ENCODE data around the gene PLEKHA5. TPM values are rescaled to one million over a fixed set of nuclear protein-coding genes. Genes with fewer than 3 reads are reported as not detected.

PLEKHA5 gene
- total and polyA plus RNA-seq, 2 donors from 2014 or later, result 26.6 to 52.9 TPM

- TF ChIP-seq, protein P1, sequence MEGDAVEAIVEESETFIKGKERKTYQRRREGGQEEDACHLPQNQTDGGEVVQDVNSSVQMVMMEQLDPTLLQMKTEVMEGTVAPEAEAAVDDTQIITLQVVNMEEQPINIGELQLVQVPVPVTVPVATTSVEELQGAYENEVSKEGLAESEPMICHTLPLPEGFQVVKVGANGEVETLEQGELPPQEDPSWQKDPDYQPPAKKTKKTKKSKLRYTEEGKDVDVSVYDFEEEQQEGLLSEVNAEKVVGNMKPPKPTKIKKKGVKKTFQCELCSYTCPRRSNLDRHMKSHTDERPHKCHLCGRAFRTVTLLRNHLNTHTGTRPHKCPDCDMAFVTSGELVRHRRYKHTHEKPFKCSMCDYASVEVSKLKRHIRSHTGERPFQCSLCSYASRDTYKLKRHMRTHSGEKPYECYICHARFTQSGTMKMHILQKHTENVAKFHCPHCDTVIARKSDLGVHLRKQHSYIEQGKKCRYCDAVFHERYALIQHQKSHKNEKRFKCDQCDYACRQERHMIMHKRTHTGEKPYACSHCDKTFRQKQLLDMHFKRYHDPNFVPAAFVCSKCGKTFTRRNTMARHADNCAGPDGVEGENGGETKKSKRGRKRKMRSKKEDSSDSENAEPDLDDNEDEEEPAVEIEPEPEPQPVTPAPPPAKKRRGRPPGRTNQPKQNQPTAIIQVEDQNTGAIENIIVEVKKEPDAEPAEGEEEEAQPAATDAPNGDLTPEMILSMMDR (IDR thresholded peaks at IDR 0.05; ENCODE audit: borderline replicate concordance, extremely low read depth, insufficient read depth), result no peak
- no peak for DNase-seq
- H3K36me3 ChIP-seq (ENCODE audit: control insufficient read depth in 2 of 3, insufficient read depth in 3 of 3, low read length in 3 of 3), result peaks cover 2 to 11% (median 4%) of the 10 kb centered on the region in 3 donors
- FAIRE-seq, result no peak
- H3K4me3 ChIP-seq (ENCODE audit: low read length in 3 of 3), result no peak overlapping the region
- no peaks in the 10 kb centered on the region for H3K9me3 ChIP-seq (ENCODE audit: control insufficient read depth in 2 of 3, insufficient read depth in 1 of 3, low read length in 3 of 3)
- H3K4me1 ChIP-seq (ENCODE audit: control insufficient read depth in 2 of 3, insufficient read depth in 2 of 3, low read depth in 1 of 3, low read length in 3 of 3), result no peaks in the 10 kb centered on the region
- no peak overlapping the region for H3K9ac ChIP-seq (ENCODE audit: low read length in 3 of 3)
- no peak overlapping the region for H3K27ac ChIP-seq (ENCODE audit: low read depth in 2 of 2, low read length in 2 of 2)
- intact Hi-C loops (cut with DNase I), result no loop called here
- no peaks in the 10 kb centered on the region for H3K27me3 ChIP-seq (ENCODE audit: control insufficient read depth, insufficient read depth, low read length)
These were observed 171.7 kb downstream of the PLEKHA5 start for GRCh38 chr12:19301223-19301622.

DNA sequence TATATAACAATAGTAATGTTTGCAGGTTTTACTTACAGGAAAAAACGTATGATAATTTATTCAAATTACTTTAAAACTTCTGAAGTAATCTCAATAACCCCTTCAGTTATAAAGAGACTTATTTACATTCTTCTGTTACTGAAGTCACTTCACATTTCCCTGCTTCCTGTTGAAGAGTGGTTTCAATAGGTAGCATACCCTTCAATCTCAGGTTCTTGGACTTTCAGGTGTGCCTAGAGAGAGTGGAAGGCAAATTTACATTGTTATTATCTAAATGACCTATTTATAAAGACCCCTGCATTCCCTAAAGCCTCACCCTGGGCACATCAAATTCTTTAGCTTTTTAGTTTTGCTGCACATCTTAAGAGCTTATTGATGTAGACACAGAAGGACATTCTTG lies 172.2 kb downstream of the PLEKHA5 start:
- H3K4me1 ChIP-seq (ENCODE audit: control insufficient read depth in 2 of 3, insufficient read depth in 2 of 3, low read depth in 1 of 3, low read length in 3 of 3), result no peaks in the 10 kb centered on the region
- peaks cover 3 to 11% (median 4%) of the 10 kb centered on the region in 3 donors for H3K36me3 ChIP-seq (ENCODE audit: control insufficient read depth in 2 of 3, insufficient read depth in 3 of 3, low read length in 3 of 3)
- TF ChIP-seq, protein P1 (IDR thresholded peaks at IDR 0.05; ENCODE audit: borderline replicate concordance, extremely low read depth, insufficient read depth), result no peak
- DNase-seq (no peak), FAIRE-seq (no peak)
- H3K27me3 ChIP-seq (ENCODE audit: control insufficient read depth, insufficient read depth, low read length), result no peaks in the 10 kb centered on the region
- no peak overlapping the region for H3K27ac ChIP-seq (ENCODE audit: low read depth in 2 of 2, low read length in 2 of 2)
- H3K4me3 ChIP-seq (ENCODE audit: low read length in 3 of 3), result no peak overlapping the region
- intact Hi-C loops (cut with DNase I), result no loop called here
- H3K9ac ChIP-seq (ENCODE audit: low read length in 3 of 3), result no peak overlapping the region
- no peaks in the 10 kb centered on the region for H3K9me3 ChIP-seq (ENCODE audit: control insufficient read depth in 2 of 3, insufficient read depth in 1 of 3, low read length in 3 of 3)

- H3K27ac ChIP-seq (ENCODE audit: low read depth in 2 of 2, low read length in 2 of 2), result no peak overlapping the region
- TF ChIP-seq, protein P1 (IDR thresholded peaks at IDR 0.05; ENCODE audit: borderline replicate concordance, extremely low read depth, insufficient read depth), result no peak
- H3K4me1 ChIP-seq (ENCODE audit: control insufficient read depth in 2 of 3, insufficient read depth in 2 of 3, low read depth in 1 of 3, low read length in 3 of 3), result no peaks in the 10 kb centered on the region
- H3K4me3 ChIP-seq (ENCODE audit: low read length in 3 of 3), result no peak overlapping the region
- DNase-seq (no peak), FAIRE-seq (no peak)
- no peaks in the 10 kb centered on the region for H3K9me3 ChIP-seq (ENCODE audit: control insufficient read depth in 2 of 3, insufficient read depth in 1 of 3, low read length in 3 of 3)
- H3K27me3 ChIP-seq (ENCODE audit: control insufficient read depth, insufficient read depth, low read length), result no peaks in the 10 kb centered on the region
- no peak overlapping the region for H3K9ac ChIP-seq (ENCODE audit: low read length in 3 of 3)
- intact Hi-C loops (cut with DNase I), result no loop called here
- peaks cover 4 to 11% (median 6%) of the 10 kb centered on the region in 3 donors for H3K36me3 ChIP-seq (ENCODE audit: control insufficient read depth in 2 of 3, insufficient read depth in 3 of 3, low read length in 3 of 3)
These were observed 172.6 kb downstream of the PLEKHA5 start for GRCh38 chr12:19302100-19302640.

DNA sequence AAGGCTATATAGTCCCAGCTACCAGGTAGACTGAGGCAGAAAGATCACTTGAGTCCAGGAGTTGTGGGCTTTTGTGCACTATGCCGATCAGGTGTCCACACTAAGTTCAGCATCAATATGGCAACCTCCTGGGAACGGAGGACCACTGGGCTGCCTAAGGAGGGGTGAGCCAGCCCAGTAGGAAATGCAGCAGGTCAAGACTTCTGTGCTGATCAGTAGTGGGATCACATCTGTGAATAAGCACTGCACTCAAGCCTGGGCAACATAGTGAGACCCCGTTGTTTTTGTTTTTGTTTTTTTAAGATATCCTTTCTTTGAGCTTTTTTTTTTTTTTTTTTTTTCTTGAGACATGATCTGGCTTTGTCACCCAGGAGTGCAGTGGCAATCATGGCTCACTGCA lies 174.0 kb downstream of the PLEKHA5 start:
- peaks cover 6 to 11% (median 6%) of the 10 kb centered on the region in 3 donors for H3K36me3 ChIP-seq (ENCODE audit: control insufficient read depth in 2 of 3, insufficient read depth in 3 of 3, low read length in 3 of 3)
- no peak for DNase-seq
- no peak overlapping the region for H3K27ac ChIP-seq (ENCODE audit: low read depth in 2 of 2, low read length in 2 of 2)
- H3K4me3 ChIP-seq (ENCODE audit: low read length in 3 of 3), result no peak overlapping the region
- TF ChIP-seq, protein P1 (IDR thresholded peaks at IDR 0.05; ENCODE audit: borderline replicate concordance, extremely low read depth, insufficient read depth), result no peak
- no peak overlapping the region for H3K9ac ChIP-seq (ENCODE audit: low read length in 3 of 3)
- H3K4me1 ChIP-seq (ENCODE audit: control insufficient read depth in 2 of 3, insufficient read depth in 2 of 3, low read depth in 1 of 3, low read length in 3 of 3), result no peaks in the 10 kb centered on the region
- intact Hi-C loops (cut with DNase I), result no loop called here
- no peak for FAIRE-seq
- H3K9me3 ChIP-seq (ENCODE audit: control insufficient read depth in 2 of 3, insufficient read depth in 1 of 3, low read length in 3 of 3), result no peaks in the 10 kb centered on the region
- H3K27me3 ChIP-seq (ENCODE audit: control insufficient read depth, insufficient read depth, low read length), result no peaks in the 10 kb centered on the region

Data from kidney (tissue), 14 donors.